HG03064 (cell line): ENCODE measurements around the gene UBE2S.
"Not testable (repeated sequence)": the region's sequence is repeated elsewhere in the genome, so short reads cannot be mapped to it uniquely, and the experiment has no call there.

Experiments used
- ATAC-seq: cut with Tn5 transposase; IDR thresholded peaks from one replicate; pipeline ENCODE4 v1.9.1; 2021; ENCODE audit warnings: low read depth; ENCODE audit not compliant: unreplicated experiment

UBE2S gene

GRCh38 chr19:55407550-55407799 is at the start of gene UBE2S:
Gene UBE2S, minus strand, starts transcription at chr19:55407788. Its CDS starts 199 bp downstream, at chr19:55407589.
- ATAC-seq = not testable (repeated sequence)

GRCh38 chr19:55456347-55456746 is 48.8 kb upstream of the UBE2S start:
- no peak for ATAC-seq

- ATAC-seq = no peak
These were observed 48.1 kb upstream of the UBE2S start for GRCh38 chr19:55455576-55456235.

GRCh38 chr19:55454787-55455243 is 47.2 kb upstream of the UBE2S start:
- ATAC-seq = no peak

- ATAC-seq = no peak
These were observed 46.1 kb upstream of the UBE2S start for GRCh38 chr19:55453511-55454260.

- ATAC-seq = no peak
These were observed 45.3 kb upstream of the UBE2S start for GRCh38 chr19:55452749-55453346.

- ATAC-seq = no peak
These were observed 44.6 kb upstream of the UBE2S start for GRCh38 chr19:55451965-55452748.

- no peak for ATAC-seq
These were observed 43.8 kb upstream of the UBE2S start for GRCh38 chr19:55451163-55451964.

- no peak for ATAC-seq
These were observed 41.9 kb upstream of the UBE2S start for GRCh38 chr19:55449469-55449868.

- ATAC-seq = not testable (repeated sequence)
These were observed 40.5 kb upstream of the UBE2S start for GRCh38 chr19:55448175-55448490.

- ATAC-seq = no peak
These were observed 40.0 kb upstream of the UBE2S start for GRCh38 chr19:55447421-55448174.

- no peak for ATAC-seq
These were observed 38.5 kb upstream of the UBE2S start for GRCh38 chr19:55446060-55446459.

GRCh38 chr19:55444646-55445045 is 37.1 kb upstream of the UBE2S start:
- no peak for ATAC-seq

GRCh38 chr19:55443824-55444480 is 36.4 kb upstream of the UBE2S start:
- no peak for ATAC-seq

GRCh38 chr19:55443045-55443823 is 35.6 kb upstream of the UBE2S start, which contains the start of gene SHISA7:
Gene SHISA7, minus strand, starts transcription at chr19:55443300. Its CDS starts 437 bp downstream, at chr19:55442863.
- no peak for ATAC-seq

- no peak for ATAC-seq
These were observed 34.9 kb upstream of the UBE2S start for GRCh38 chr19:55442372-55442961.

- no peak for ATAC-seq
These were observed 34.2 kb upstream of the UBE2S start for GRCh38 chr19:55441692-55442321.

GRCh38 chr19:55441319-55441691 is 33.7 kb upstream of the UBE2S start:
- no peak for ATAC-seq
